ENCODE results near the gene GFM2.
"Not testable (repeated sequence)": the region's sequence is repeated elsewhere in the genome, so short reads cannot be mapped to it uniquely, and the experiment has no call there.

The GFM2 gene, protein sequence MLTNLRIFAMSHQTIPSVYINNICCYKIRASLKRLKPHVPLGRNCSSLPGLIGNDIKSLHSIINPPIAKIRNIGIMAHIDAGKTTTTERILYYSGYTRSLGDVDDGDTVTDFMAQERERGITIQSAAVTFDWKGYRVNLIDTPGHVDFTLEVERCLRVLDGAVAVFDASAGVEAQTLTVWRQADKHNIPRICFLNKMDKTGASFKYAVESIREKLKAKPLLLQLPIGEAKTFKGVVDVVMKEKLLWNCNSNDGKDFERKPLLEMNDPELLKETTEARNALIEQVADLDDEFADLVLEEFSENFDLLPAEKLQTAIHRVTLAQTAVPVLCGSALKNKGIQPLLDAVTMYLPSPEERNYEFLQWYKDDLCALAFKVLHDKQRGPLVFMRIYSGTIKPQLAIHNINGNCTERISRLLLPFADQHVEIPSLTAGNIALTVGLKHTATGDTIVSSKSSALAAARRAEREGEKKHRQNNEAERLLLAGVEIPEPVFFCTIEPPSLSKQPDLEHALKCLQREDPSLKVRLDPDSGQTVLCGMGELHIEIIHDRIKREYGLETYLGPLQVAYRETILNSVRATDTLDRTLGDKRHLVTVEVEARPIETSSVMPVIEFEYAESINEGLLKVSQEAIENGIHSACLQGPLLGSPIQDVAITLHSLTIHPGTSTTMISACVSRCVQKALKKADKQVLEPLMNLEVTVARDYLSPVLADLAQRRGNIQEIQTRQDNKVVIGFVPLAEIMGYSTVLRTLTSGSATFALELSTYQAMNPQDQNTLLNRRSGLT

GRCh38 chr5:74766849-74767578, at the start of gene GFM2, which contains the start of gene NSA2:
Gene GFM2 (minus strand): TSS chr5:74767117. CDS start chr5:74763742, 3,375 bp downstream.
Gene NSA2 (plus strand): TSS chr5:74767249. CDS start chr5:74767361, 112 bp downstream.
- DNase-seq = peak; percentile 78

DNA sequence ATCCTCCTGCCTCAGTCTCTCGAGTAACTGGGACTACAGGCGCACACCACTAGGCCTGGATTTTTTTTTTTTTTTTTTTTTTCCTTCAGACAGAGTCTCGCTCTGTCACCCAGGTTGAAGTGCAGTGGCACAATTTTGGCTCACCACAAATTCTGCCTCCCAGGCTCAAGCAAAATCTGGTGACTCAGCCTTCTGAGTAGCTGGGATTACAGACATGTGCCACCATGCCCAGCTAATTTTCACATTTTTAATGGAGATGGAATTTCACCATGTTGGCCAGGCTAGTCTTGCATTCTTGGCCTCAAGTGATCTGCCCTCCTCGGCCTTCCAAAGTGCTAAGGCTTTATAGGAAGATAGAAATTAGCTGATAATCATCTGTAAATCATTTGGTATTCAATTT, 44.0 kb upstream of the GFM2 start:
- DNase-seq = no peak

DNA sequence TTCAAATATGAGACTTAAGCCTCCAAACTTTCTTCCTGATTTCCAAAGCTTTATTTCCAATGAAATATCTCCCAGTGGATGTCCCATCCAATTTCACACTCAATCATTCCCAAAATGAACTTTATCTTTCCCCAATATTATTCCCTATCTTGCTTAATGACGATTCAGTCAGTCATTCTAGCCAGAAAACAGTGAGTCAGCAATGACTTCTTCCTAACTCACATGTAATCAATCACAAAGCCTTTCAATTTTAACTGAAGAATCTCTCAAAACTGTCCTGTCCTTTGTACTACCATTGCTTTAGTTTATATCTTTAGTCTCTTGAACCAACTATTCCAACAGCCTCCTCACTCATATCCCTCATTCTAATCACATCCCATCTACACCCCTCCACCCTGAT, 35.0 kb upstream of the GFM2 start:
- no peak for DNase-seq

DNA sequence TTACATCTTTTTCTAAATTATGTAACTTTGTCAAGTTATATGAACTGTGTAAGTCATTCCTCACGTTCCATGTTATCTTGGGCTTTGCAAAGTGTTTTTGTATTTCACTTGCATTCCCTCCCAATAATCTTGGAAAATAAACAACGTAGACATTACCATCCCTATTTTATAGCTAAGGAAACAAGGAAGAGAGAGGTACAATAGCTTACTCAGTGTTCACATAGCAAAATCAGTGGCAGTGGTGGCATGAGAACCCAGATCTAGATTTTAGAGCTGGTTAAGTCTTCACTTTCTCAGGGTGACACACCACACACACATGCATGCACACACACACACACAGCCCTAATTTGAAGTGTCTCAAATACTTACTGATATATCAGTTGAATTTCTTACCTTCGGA, 34.3 kb upstream of the GFM2 start:
- DNase-seq = no peak

DNA sequence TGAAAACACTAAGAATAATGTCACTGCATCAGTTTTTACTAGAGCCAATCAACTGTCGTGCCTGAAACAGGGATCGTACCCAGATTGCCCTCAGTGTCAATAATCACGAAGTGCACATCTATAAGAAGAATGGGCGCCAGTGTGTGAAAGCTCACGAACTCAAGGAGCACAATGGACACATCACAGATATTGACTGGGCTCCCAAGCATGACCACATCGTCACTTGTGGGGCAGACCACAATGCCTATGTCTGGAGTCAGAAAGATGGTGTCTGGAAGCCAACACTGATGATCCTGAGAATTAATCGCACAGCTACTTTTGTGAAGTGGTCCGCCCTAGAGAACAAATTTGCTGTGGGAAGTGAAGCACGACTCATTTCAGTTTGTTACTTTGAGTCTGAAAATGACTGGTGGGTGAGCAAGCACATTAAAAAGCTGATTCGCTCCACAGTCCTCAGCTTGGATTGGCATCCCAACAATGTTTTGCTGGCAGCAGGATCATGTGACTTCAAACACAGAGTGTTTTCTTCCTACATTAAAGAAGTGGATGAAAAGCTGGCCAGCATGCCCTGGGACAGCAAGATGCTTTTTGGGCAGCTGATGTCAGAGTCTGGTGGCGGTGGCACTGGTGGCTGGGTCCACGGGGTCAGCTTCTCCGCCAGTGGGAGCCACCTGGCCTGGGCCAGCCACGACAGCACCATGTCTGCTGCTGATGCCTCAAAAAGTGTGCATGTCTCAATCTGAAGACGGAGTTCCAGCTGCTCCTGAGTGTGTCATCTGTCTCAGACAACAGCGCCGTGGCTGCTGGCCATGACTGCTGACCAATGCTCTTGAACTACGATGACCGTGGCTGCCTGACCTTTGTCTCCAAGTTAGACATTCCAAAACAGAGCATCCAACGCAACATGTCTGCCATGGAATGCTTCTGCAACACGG, 32.3 kb upstream of the GFM2 start:
- DNase-seq = no peak

DNA sequence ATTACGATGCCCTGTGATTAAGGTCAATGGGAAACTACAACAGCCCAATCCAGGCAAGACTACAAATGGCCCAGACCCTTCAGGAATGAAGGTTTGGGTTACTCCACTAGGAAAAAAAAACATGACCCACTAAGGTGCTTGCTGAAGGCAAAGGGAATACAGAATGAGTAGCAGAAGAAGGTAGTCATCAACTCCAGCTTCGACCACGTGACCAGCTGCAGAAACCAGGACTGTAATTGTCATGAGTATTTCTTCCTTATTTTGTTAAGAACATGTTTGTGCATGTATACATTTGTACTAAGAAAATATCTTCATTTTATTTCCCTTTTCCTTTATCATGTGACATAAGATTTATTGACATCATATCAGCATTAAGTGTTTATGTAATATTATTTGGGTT, 24.8 kb upstream of the GFM2 start:
- DNase-seq = not testable (repeated sequence)

GRCh38 chr5:74787424-74787823, 20.5 kb upstream of the GFM2 start:
- DNase-seq = no peak

- DNase-seq = no peak
Measured at GRCh38 chr5:74786851-74787250, 19.9 kb upstream of the GFM2 start.

- no peak for DNase-seq
Measured at GRCh38 chr5:74778609-74779008, 11.7 kb upstream of the GFM2 start.

DNA sequence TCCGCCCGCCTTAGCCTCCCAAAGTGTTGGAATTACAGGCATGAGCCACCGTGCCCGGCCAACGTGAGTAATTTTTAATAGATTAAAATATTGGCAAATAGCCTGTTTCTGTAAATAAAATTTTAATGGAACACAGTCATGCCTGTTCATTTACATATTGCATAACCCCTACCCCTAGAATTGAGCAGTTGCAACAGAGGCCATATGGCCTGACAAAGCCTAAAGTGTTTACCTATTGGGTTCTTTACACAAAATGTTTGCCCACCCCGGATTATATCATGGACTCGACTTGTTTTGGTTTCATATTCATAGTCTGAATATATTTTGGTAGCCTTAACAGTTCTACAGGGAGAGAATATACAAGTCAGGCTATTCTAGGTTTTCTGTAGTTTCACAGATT, 5.4 kb upstream of the GFM2 start:
- DNase-seq = no peak

DNA sequence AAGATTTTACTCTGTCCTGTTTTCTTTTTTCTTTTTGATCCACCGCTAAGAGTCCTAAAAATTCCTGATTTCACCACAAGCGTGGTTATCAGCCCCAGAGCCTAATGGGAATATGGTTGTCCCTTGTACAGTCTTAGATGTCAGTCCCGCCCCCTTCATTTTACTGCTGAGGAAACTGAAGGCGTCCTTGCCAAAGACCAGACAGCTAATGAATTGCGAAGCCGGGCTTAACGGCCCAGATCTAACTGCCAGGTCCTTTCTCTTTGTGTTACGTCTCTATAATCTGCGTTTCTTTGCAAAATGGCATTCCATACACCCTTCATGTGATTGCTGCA, 629 bp upstream of the GFM2 start:
- DNase-seq = peak; percentile 11

DNA sequence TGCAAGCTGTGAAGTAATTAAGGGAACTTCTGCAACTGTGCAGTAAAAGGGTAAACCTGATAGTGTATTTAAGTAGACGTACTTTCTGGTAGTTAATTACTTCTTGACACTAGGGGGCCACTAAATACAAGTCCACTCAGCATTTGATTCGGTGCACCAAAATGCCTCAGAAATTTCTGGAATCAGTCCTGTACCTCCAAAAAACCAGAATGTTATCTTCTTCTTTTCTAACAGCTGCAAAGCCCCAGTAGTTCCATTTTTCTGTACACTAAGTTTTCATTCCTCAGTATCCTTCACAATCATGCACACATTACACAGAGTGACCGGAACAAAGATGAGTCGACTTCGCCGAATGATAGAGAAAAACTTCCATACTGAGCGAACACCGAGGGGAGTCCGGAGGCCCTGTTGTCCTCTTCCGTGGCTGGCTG, 484 bp downstream of the GFM2 start:
- DNase-seq = peak; percentile 63

DNA sequence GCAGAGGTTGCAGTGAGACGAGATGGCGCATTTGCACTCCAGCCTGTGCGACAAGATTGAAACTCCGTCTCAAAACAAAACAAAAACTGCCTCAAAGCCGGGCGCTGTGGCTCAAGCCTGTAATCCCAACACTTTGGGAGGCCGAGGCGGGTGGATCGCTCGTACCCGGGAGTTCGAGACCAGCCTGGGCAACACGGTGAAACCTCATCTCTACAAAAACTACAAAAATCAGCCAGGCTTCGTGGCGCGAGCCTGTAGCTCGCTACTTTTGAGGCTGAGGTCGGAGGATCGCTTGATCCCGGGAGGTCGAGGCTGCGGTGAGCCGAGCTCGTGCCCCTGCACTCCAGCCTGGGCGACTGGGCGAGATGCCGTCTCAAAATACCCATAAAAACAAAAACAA, 988 bp downstream of the GFM2 start:
- no peak for DNase-seq

DNA sequence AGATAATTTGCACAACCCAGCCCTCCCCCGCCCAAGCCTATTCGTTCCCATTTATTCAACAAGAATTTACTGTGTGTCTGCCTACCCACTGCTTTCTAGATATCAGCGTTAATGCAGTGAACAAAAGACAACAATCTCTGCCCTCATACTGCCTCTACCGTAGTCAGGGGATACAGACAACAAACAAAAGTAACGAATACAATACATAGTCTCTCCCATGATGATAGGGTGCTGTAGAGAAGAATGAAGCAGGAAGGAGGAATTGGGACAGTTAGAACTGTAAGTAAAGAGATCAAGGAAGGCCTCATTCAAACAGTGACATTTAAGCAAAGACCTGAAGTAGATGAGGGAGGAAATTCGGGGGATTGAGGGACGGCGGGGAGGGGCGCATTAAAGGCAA, 1.7 kb downstream of the GFM2 start:
- no peak for DNase-seq

- no peak for DNase-seq
Measured at GRCh38 chr5:74763504-74763903, 3.4 kb downstream of the GFM2 start.

- DNase-seq = no peak
Measured at GRCh38 chr5:74762599-74762998, 4.3 kb downstream of the GFM2 start.

GRCh38 chr5:74761241-74761640, 5.7 kb downstream of the GFM2 start:
- no peak for DNase-seq

- not testable (repeated sequence) for DNase-seq
Measured at GRCh38 chr5:74748742-74749141, 18.2 kb downstream of the GFM2 start.

DNA sequence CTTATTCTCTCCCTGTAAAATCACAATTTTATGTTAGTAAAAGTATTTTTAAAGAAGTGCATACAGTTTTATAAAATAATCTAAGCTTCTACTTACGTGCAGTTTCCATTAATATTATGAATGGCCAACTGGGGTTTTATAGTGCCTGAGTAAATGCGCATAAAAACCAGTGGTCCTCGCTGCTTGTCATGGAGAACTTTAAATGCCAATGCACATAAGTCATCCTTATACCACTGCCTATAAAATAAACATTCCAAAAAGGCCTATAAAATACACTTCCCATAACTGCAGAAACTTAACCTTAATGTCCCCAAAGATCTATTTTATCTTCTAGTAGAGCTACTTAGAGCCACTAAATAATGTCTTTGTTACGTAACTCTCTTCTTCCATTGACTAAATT, 28.5 kb downstream of the GFM2 start:
- no peak for DNase-seq

DNA sequence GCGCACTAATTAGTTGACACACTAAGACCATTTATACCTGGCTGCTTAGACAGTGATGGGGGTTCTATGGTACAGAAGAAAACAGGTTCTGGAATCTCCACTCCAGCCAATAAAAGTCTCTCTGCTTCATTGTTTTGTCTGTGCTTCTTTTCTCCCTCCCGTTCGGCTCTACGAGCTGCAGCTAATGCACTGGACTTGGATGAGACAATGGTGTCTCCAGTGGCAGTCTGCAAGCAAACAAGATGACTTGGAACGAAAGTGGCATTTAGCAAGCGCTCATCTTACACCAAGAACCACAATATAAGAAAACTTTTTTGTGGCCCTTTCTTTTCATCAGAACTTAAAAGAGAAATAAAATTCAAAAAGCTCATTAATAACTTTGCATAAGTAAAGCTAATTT, 30.2 kb downstream of the GFM2 start:
- no peak for DNase-seq

DNA sequence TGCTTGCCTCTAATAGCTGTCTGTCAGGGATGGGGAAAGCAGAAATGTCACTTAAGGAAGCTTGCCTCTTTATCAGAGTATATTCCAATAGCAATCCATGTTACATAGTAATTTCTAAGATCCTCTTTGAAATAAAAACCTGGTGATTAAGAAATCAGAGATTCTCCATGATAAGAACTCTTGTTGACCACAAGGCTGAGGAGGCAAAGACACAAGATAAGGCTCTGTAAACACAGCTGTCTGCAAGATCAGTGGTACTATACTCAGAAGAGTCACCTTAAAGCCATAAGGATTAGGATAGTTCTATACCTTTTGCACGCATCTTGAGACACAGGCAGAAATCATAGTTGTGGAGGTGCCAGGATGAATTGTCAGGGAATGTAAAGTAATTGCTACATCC, 41.6 kb downstream of the GFM2 start:
- peak; percentile 32 for DNase-seq

- DNase-seq = no peak
Measured at GRCh38 chr5:74722271-74722670, 44.6 kb downstream of the GFM2 start.
